ENCODE measurements around the gene VSTM2B. TPM values are rescaled to one million over a fixed set of nuclear protein-coding genes. Genes with fewer than 3 reads are reported as not detected.
A peak's percentile ranks its signal among the peaks of the same experiment; 100 is the strongest.

VSTM2B gene
- total RNA-seq, 1 donor from 2014 or later, result not detected

- intact Hi-C loops (cut with DNase I), result no loop called here
- DNase-seq (ENCODE audit: low spot score), result no peak
These were observed 2.7 kb downstream of the VSTM2B start for GRCh38 chr19:29528350-29528945.

- intact Hi-C loops (cut with DNase I), result no loop called here
- DNase-seq (ENCODE audit: low spot score), result no peak
These were observed 3.3 kb downstream of the VSTM2B start for GRCh38 chr19:29528946-29529645.

GRCh38 chr19:29529646-29530539 is 4.1 kb downstream of the VSTM2B start:
- DNase-seq (ENCODE audit: low spot score), result no peak
- intact Hi-C loops (cut with DNase I), result no loop called here

- no peak for DNase-seq (ENCODE audit: low spot score)
- intact Hi-C loops (cut with DNase I), result no loop called here
These were observed 5.0 kb downstream of the VSTM2B start for GRCh38 chr19:29530540-29531457.

GRCh38 chr19:29531458-29532025 is 5.7 kb downstream of the VSTM2B start:
- intact Hi-C loops (cut with DNase I), result no loop called here
- peak; percentile 59 for DNase-seq (ENCODE audit: low spot score)

GRCh38 chr19:29532097-29532496 is 6.3 kb downstream of the VSTM2B start:
- intact Hi-C loops (cut with DNase I), result no loop called here
- DNase-seq (ENCODE audit: low spot score), result no peak

- peak; percentile 61 for DNase-seq (ENCODE audit: low spot score)
- intact Hi-C loops (cut with DNase I), result no loop called here
These were observed 7.2 kb downstream of the VSTM2B start for GRCh38 chr19:29532956-29533355.

- peak; percentile 71 for DNase-seq (ENCODE audit: low spot score)
- intact Hi-C loops (cut with DNase I), result no loop called here
These were observed 8.1 kb downstream of the VSTM2B start for GRCh38 chr19:29533578-29534544.

- DNase-seq (ENCODE audit: low spot score), result no peak
- intact Hi-C loops (cut with DNase I), result no loop called here
These were observed 9.5 kb downstream of the VSTM2B start for GRCh38 chr19:29535214-29535831.

GRCh38 chr19:29535984-29536508 is 10.3 kb downstream of the VSTM2B start:
- intact Hi-C loops (cut with DNase I), result no loop called here
- peak; percentile 51 for DNase-seq (ENCODE audit: low spot score)

- intact Hi-C loops (cut with DNase I), result no loop called here
- no peak for DNase-seq (ENCODE audit: low spot score)
These were observed 11.4 kb downstream of the VSTM2B start for GRCh38 chr19:29537181-29537580.

GRCh38 chr19:29537601-29538000 is 11.8 kb downstream of the VSTM2B start:
- DNase-seq (ENCODE audit: low spot score), result peak; percentile 62
- intact Hi-C loops (cut with DNase I), result no loop called here

GRCh38 chr19:29538146-29538545 is 12.4 kb downstream of the VSTM2B start:
- peak; percentile 39 for DNase-seq (ENCODE audit: low spot score)
- intact Hi-C loops (cut with DNase I), result no loop called here

- intact Hi-C loops (cut with DNase I), result no loop called here
- peak; percentile 17 for DNase-seq (ENCODE audit: low spot score)
These were observed 12.9 kb downstream of the VSTM2B start for GRCh38 chr19:29538651-29539050.

GRCh38 chr19:29539131-29539530 is 13.3 kb downstream of the VSTM2B start:
- intact Hi-C loops (cut with DNase I), result no loop called here
- peak; percentile 27 for DNase-seq (ENCODE audit: low spot score)

- peak; percentile 14 for DNase-seq (ENCODE audit: low spot score)
These were observed 13.9 kb downstream of the VSTM2B start for GRCh38 chr19:29539670-29540069.

GRCh38 chr19:29540114-29540513 is 14.3 kb downstream of the VSTM2B start:
- peak; percentile 66 for DNase-seq (ENCODE audit: low spot score)
- intact Hi-C loops (cut with DNase I), result no loop called here

More at GRCh38 chr19:29539670-29540069, 13.9 kb downstream of the VSTM2B start:
- intact Hi-C loops (cut with DNase I), result no loop called here

Data from cardiac septum (tissue), 1 donor.